ENCODE results near the gene HABP2.

Gene HABP2

GRCh38 chr10:113540845-113541548 lies 11.9 kb upstream of the HABP2 start (continued):
- TF ChIP-seq ZNF664 (tag by site-specific recombination; IDR thresholded peaks at IDR 0.05) (no peak), ZBTB44 (tag by site-specific recombination; IDR thresholded peaks at IDR 0.05) (no peak), ZBTB10 (tag by site-specific recombination; IDR thresholded peaks at IDR 0.05) (no peak), ELK4 (IDR thresholded peaks at IDR 0.05; ENCODE audit: borderline replicate concordance, low read depth, low read length) (no peak), ZNF202 (tag by site-specific recombination; IDR thresholded peaks at IDR 0.05; ENCODE audit: borderline replicate concordance) (no peak), ZBTB20 (tag by site-specific recombination; IDR thresholded peaks at IDR 0.05) (no peak), ZNF184 (tag by site-specific recombination; IDR thresholded peaks at IDR 0.05) (no peak), ZIC2 (tag by site-specific recombination; IDR thresholded peaks at IDR 0.05) (no peak)

- no peak overlapping the region for H3K27ac ChIP-seq (ENCODE audit: extremely low read depth, low read depth, low read length)
- ChIA-PET POLR2A (interaction anchor here (0.7 kb wide), 1 partner anchor 20 kb away, joined by 7 read pairs; no protein-coding TSS in a partner anchor), CTCF (interaction anchor here (0.7 to 1.3 kb wide), 3 partner anchors 21 to 74 kb away, joined by 3 to 5 read pairs (median 3); no protein-coding TSS in a partner anchor)
- no peaks in the 10 kb centered on the region for H3K4me1 ChIP-seq (ENCODE audit: control insufficient read depth, insufficient read depth, low read length)
- no peaks in the 10 kb centered on the region for H3K9me3 ChIP-seq (ENCODE audit: control insufficient read depth, insufficient read depth, low read depth, low read length)
- no peaks in the 10 kb centered on the region for H3K36me3 ChIP-seq (ENCODE audit: control insufficient read depth in 2 of 2, insufficient read depth in 1 of 2, low read length in 2 of 2)
- TF ChIP-seq ZNF341 (tag by site-specific recombination; IDR thresholded peaks at IDR 0.05; ENCODE audit: low read depth) = no peak
- no peak for TF ChIP-seq ZNF747 (tag by site-specific recombination; IDR thresholded peaks at IDR 0.05)
- TF ChIP-seq ZNF843 (tag by site-specific recombination; IDR thresholded peaks at IDR 0.05) = no peak
- TF ChIP-seq PRDM10 (tag by site-specific recombination; IDR thresholded peaks at IDR 0.05) = no peak
- TF ChIP-seq ZEB2 (tag by site-specific recombination; IDR thresholded peaks at IDR 0.05) = no peak
- TF ChIP-seq ZNF211 (tag by site-specific recombination; IDR thresholded peaks at IDR 0.05; ENCODE audit: low read depth) = no peak
- TF ChIP-seq BCL11B (tag by site-specific recombination; IDR thresholded peaks at IDR 0.05; ENCODE audit: low read depth) = no peak
- H3K4me3 ChIP-seq (ENCODE audit: low read depth, low read length) = no peak overlapping the region
These were observed 11.3 kb upstream of the HABP2 start for GRCh38 chr10:113541549-113541927.

Data from HEK293 (cell line).